Upper lobe of right lung (tissue), 1 donor: ENCODE results near the gene DLG2. TPM values are rescaled to one million over a fixed set of nuclear protein-coding genes. Genes with fewer than 3 reads are reported as not detected.

Experiments
- ATAC-seq: fragments of 200-7000 bp; cut with Tn5 transposase; one replicate; pipeline ENCODE4 v1.9.1; 2020; ENCODE audit warnings: mild to moderate bottlenecking, moderate library complexity
- DNase-seq: peaks from one replicate; pipeline ENCODE4 v3.0.0-alpha.2; 2020
- H3K27ac ChIP-seq: fragments of 200-600 bp; one replicate; pipeline ENCODE4 v1.8.0; 2022
- H3K27me3 ChIP-seq: fragments of 200-600 bp; one replicate; pipeline ENCODE4 v1.8.0; 2022; ENCODE audit warnings: mild to moderate bottlenecking
- H3K36me3 ChIP-seq: fragments of 200-600 bp; one replicate; pipeline ENCODE4 v1.8.0; 2022
- H3K4me1 ChIP-seq: fragments of 200-600 bp; one replicate; pipeline ENCODE4 v1.8.0; 2022
- H3K4me3 ChIP-seq: fragments of 200-600 bp; one replicate; pipeline ENCODE4 v1.8.0; 2022; ENCODE audit warnings: mild to moderate bottlenecking
- H3K9me3 ChIP-seq: fragments of 200-600 bp; one replicate; pipeline ENCODE4 v1.8.0; 2022
- CTCF ChIP-seq: fragments of 200-600 bp; IDR thresholded peaks from one replicate; pipeline ENCODE4 v1.8.0; 2022; ENCODE audit warnings: antibody characterized with exemption
- intact Hi-C: fragments of 100-400 bp; cut with DNase I; formaldehyde crosslinking; loops from one replicate; pipeline ENCODE4 v1.11.0; 2022
- total RNA-seq: library from RNA; stranded (reverse); fragmentation: NEBNext Ultra II Directional; extraction: Animal tissue kit (Norgen Biotek cat#: 25700); gene quantifications from one replicate; pipeline ENCODE4 v1.2.1, GENCODE V29; 2021
- donor health status: DM: no; HTN: yes; CAD: no; lungs with severe emphysema.

DLG2 gene
- total RNA-seq, 1 donor from 2014 or later: 9.7 TPM

- Histone ChIP-seq H3K27me3 (no peaks in the 10 kb centered on the region), H3K9me3 (no peaks in the 10 kb centered on the region), H3K4me1 (no peaks in the 10 kb centered on the region), H3K27ac (no peak overlapping the region), H3K36me3 (no peaks in the 10 kb centered on the region), H3K4me3 (no peak overlapping the region)
- DNase-seq: no peak
- no peak for TF ChIP-seq CTCF
- intact Hi-C loops: no loop called here
- no peak for ATAC-seq
These were observed 489.5 kb downstream of the DLG2 start for GRCh38 chr11:85137597-85137996.

- Histone ChIP-seq H3K36me3 (no peaks in the 10 kb centered on the region), H3K4me3 (no peak overlapping the region), H3K27me3 (no peaks in the 10 kb centered on the region), H3K27ac (no peak overlapping the region), H3K4me1 (no peaks in the 10 kb centered on the region), H3K9me3 (no peaks in the 10 kb centered on the region)
- no peak for TF ChIP-seq CTCF
- intact Hi-C loops: no loop called here
- no peak for DNase-seq
- ATAC-seq: no peak
These were observed 493.5 kb downstream of the DLG2 start for GRCh38 chr11:85133636-85134035.

GRCh38 chr11:85132851-85133585 is 494.1 kb downstream of the DLG2 start:
- no peaks in the 10 kb centered on the region for H3K36me3 ChIP-seq
- no peak overlapping the region for H3K4me3 ChIP-seq
- ATAC-seq (no peak), DNase-seq (no peak)
- no peak for TF ChIP-seq CTCF
- no peaks in the 10 kb centered on the region for H3K27me3 ChIP-seq
- intact Hi-C loops: no loop called here
- no peaks in the 10 kb centered on the region for H3K4me1 ChIP-seq
- no peak overlapping the region for H3K27ac ChIP-seq
- no peaks in the 10 kb centered on the region for H3K9me3 ChIP-seq

GRCh38 chr11:85127349-85127748 is 499.8 kb downstream of the DLG2 start:
- Histone ChIP-seq H3K27ac (no peak overlapping the region), H3K36me3 (no peaks in the 10 kb centered on the region), H3K9me3 (no peaks in the 10 kb centered on the region), H3K27me3 (no peaks in the 10 kb centered on the region), H3K4me3 (no peak overlapping the region), H3K4me1 (no peaks in the 10 kb centered on the region)
- intact Hi-C loops: no loop called here
- ATAC-seq (no peak), DNase-seq (no peak)
- no peak for TF ChIP-seq CTCF

GRCh38 chr11:85123752-85124231 is 503.4 kb downstream of the DLG2 start:
- Histone ChIP-seq H3K4me1 (no peaks in the 10 kb centered on the region), H3K36me3 (no peaks in the 10 kb centered on the region), H3K4me3 (no peak overlapping the region), H3K9me3 (no peaks in the 10 kb centered on the region), H3K27ac (no peak overlapping the region), H3K27me3 (no peaks in the 10 kb centered on the region)
- intact Hi-C loops: no loop called here
- no peak for DNase-seq
- ATAC-seq: no peak
- TF ChIP-seq CTCF: no peak

- ATAC-seq (no peak), DNase-seq (no peak)
- no peak overlapping the region for H3K4me3 ChIP-seq
- no peaks in the 10 kb centered on the region for H3K9me3 ChIP-seq
- no peaks in the 10 kb centered on the region for H3K27me3 ChIP-seq
- H3K27ac ChIP-seq: no peak overlapping the region
- intact Hi-C loops: no loop called here
- H3K4me1 ChIP-seq: no peaks in the 10 kb centered on the region
- no peaks in the 10 kb centered on the region for H3K36me3 ChIP-seq
- no peak for TF ChIP-seq CTCF
These were observed 509.0 kb downstream of the DLG2 start for GRCh38 chr11:85118151-85118550.
